Measurements from ENCODE around the gene CPAMD8.
"Not testable (repeated sequence)": the region's sequence is repeated elsewhere in the genome, so short reads cannot be mapped to it uniquely, and the experiment has no call there.

Gene CPAMD8

GRCh38 chr19:16944626-16945363 lies 81.8 kb downstream of the CPAMD8 start:
- no peak for DNase-seq

- DNase-seq: no peak
Observed at GRCh38 chr19:16943942-16944625, 82.5 kb downstream of the CPAMD8 start.

GRCh38 chr19:16943090-16943489 lies 83.5 kb downstream of the CPAMD8 start:
- DNase-seq: not testable (repeated sequence)

- no peak for DNase-seq
Observed at GRCh38 chr19:16942583-16942982, 84.0 kb downstream of the CPAMD8 start.

GRCh38 chr19:16940626-16941025 lies 86.0 kb downstream of the CPAMD8 start:
- DNase-seq: no peak

GRCh38 chr19:16940063-16940462 lies 86.5 kb downstream of the CPAMD8 start:
- not testable (repeated sequence) for DNase-seq

GRCh38 chr19:16938211-16938610 lies 88.4 kb downstream of the CPAMD8 start:
- no peak for DNase-seq

- DNase-seq: not testable (repeated sequence)
Observed at GRCh38 chr19:16937796-16938195, 88.8 kb downstream of the CPAMD8 start.

GRCh38 chr19:16936901-16937300 lies 89.7 kb downstream of the CPAMD8 start:
- DNase-seq: no peak

GRCh38 chr19:16934489-16934888 lies 92.1 kb downstream of the CPAMD8 start:
- no peak for DNase-seq

- no peak for DNase-seq
Observed at GRCh38 chr19:16931306-16931705, 95.3 kb downstream of the CPAMD8 start.

- DNase-seq: no peak
Observed at GRCh38 chr19:16930753-16931152, 95.9 kb downstream of the CPAMD8 start.

GRCh38 chr19:16928916-16929315 lies 97.7 kb downstream of the CPAMD8 start:
- no peak for DNase-seq

GRCh38 chr19:16928351-16928750 lies 98.3 kb downstream of the CPAMD8 start:
- no peak for DNase-seq

GRCh38 chr19:16927883-16928282 lies 98.7 kb downstream of the CPAMD8 start:
- DNase-seq: no peak

GRCh38 chr19:16922949-16923348 lies 103.7 kb downstream of the CPAMD8 start:
- no peak for DNase-seq

GRCh38 chr19:16922592-16922934 lies 104.0 kb downstream of the CPAMD8 start:
- DNase-seq: no peak

GRCh38 chr19:16921766-16922591 lies 104.6 kb downstream of the CPAMD8 start:
- no peak for DNase-seq

GRCh38 chr19:16920816-16921529 lies 105.6 kb downstream of the CPAMD8 start:
- DNase-seq: no peak

GRCh38 chr19:16919496-16919895 lies 107.1 kb downstream of the CPAMD8 start:
- no peak for DNase-seq

GRCh38 chr19:16917401-16917800 lies 109.2 kb downstream of the CPAMD8 start:
- DNase-seq: no peak

- no peak for DNase-seq
Observed at GRCh38 chr19:16915734-16916133, 110.9 kb downstream of the CPAMD8 start.

- DNase-seq: no peak
Observed at GRCh38 chr19:16915135-16915534, 111.5 kb downstream of the CPAMD8 start.

Data from right hindlimb (tissue), 1 donor.